GM12801 (cell line): ENCODE data around the gene TLE1.

Source experiments
- CTCF ChIP-seq: IDR thresholded peaks from one replicate; pipeline ENCODE4 v1.5.1; 2011; ENCODE audit warnings: control low read depth; ENCODE audit not compliant: insufficient read length; ENCODE audit errors: extremely low read depth

Gene TLE1

DNA sequence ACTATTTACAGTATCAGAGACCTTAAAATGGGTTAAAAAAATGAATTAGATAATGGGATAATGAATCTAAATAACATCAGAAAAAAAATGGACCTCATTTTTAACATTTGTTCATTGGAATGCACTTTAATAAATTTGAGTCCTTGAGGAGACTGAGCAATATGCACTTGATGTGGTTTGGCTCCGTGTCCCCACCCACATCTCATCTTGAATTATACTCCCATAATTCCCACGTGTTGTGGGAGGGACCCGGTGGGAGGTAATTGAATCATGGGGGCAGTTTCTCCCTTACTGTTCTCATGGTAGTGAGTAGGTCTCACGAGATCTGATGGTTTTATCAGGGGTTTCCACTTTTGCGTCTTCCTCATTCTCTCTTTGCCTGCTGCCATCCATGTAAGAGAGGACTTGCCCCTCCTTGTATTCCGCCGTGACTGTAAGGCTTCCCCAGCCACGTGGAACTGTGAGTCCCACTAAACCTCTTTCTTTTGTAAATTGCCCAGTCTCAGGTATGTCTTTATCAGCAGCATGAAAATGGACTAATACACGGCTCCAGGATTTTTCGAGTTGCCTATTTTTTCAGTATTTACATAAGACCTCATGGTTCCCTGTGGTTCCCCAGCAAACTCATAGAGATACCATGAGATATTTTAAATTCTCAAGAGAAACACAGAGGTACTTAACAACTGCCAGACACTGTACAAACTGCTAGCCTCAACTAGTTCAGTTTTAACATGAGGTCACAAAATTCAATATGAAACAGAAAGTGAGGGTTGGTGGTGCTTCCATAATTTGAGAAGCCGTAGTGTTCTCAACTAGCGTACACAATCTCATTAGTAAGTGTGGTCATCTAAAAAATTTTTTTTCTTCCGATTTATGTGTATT is 128.3 kb downstream of the TLE1 start:
- TF ChIP-seq CTCF = no peak

DNA sequence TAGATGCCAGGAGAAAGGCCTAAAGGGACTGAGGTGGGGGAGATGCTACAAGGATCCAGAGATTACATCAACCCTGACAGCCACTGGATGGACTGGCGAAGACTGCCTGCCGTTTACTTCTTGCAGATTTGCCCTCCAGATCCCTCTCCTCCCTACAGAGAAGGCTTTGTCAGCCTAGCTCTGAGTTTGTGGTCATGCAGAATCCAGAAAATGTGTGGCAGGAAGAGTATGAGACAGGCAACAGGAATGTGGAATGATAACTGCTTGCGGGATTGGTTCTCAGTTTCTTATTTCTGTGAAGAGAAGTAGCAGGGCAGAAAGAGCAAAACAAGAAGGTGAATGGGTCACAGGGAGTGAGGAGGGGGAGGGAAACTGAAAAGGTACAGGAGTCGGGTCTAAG is 129.6 kb downstream of the TLE1 start:
- TF ChIP-seq CTCF = no peak

DNA sequence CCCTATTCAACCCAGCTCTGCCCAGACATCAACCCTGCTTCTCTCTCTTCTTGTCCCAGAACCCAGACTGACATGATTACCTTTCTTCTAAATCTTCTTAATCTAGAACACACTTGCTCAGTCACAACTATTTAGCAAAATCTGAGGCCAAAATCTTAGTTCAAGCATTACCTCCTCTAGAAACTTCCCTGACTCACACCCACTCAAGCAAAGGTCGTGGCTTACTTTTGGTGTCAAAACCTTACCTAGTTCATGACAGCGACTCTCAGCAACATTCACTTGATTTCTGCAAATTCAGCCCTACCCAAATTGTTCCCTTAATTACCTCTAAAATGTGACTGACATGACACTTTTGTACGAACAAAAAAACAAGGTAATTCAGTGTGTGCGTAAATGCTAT is 130.2 kb downstream of the TLE1 start:
- no peak for TF ChIP-seq CTCF

DNA sequence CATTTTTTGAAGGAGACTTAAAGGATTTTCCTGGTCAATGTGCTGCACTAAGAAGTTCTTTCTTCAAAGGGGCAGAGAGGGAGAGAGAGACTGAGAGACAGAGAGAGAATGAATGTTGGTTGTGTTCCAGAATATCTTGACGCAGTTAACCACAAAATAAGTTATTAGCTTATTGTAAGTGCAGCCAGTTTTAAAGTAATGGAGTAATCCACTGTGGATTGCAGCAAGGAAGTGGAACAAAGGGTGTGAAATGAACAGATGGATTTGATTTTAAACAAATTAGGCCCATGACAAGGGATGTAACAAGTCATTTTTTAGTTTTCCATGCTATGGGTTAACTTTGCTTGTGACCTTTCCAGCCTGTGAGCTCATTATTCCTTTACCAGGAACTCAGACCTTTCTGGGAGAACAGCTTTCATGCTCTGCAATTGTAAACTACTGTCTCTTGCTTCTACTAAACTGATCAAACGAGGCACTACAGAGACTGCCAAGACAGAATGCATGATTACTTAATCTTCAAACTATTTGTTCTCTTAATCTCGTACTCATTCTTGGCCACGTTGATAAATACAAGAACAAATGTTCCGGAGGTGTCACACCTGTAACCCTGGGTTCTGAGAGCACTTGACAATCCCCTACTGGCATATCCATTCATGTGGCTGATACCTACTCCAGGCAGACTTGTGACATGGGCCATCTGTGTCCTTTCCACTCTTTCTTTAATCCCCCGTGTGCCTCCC is 131.1 kb downstream of the TLE1 start:
- TF ChIP-seq CTCF = no peak

DNA sequence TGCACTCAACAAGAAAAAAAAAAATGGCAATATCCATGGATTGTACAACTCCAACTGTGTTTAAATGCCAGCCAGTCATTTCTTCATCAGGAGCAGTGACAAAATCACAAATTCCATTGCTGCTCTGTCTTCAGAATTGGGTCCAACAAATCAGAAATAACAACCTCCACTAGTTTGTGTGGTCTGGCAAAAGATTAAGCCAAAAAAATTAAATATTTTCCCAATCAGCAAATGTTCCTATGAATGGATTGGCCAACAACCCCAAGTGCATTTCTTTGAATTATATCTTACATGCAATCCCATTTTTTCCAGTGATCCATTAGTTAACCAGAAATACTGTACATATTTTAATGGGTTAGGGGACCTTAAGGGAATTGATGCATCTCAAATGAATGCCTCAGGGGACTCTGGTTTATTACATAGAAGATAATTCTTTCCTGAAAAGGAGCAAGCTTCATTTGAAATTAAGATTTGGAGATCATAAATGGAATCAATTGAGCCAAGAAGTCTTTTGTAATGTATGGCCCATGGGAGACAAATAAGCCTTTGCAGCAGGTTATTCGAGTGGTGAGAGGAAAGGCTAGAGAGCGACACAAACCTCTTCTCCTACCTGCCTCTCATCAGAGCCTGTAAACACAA is 131.8 kb downstream of the TLE1 start:
- TF ChIP-seq CTCF = no peak

- TF ChIP-seq CTCF = no peak
Measured at GRCh38 chr9:81556923-81557322, 132.4 kb downstream of the TLE1 start.

DNA sequence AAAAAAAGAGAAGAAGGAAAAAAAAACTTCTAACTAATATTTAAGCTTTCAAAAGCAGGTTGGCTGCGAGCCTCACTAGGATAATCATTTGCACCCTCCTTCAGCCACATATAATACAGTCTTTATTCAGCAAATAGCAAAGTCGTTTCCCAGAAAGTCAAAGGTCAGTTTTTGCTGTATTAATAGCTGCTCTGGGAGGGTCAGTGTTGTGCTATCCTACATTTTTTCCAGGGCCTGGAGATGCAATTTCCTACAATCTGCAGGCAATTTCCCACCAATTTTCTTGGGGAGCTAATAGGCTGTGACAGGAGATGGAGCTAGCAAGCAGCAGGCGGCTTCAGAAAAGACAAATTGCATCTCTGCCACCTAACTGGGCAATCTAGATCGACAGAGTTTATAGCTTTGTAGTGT is 136.8 kb downstream of the TLE1 start:
- no peak for TF ChIP-seq CTCF
